Sigmoid colon (tissue), 3 donors: Measurements from ENCODE around the gene RNF157.

Source experiments
- POLR2A ChIP-seq, 2 donors: fragments of 450-650 bp; IDR thresholded peaks; one replicate each; pipeline ENCODE4 v1.6.1; 2016; ENCODE audit warnings: antibody characterized with exemption in 2 of 2, mild to moderate bottlenecking in 2 of 2, moderate library complexity in 2 of 2
- TF ChIP-seq, protein P1 (sequence below), 4 experiments: fragments of 450-650 bp in 3 of 4; fragments of 200-600 bp in 1 of 4; IDR thresholded peaks; one replicate each; pipeline ENCODE4 v1.5.1; 2016 to 2019; ENCODE audit warnings: antibody characterized with exemption in 4 of 4, mild to moderate bottlenecking in 3 of 4, moderate library complexity in 2 of 4

DNA sequence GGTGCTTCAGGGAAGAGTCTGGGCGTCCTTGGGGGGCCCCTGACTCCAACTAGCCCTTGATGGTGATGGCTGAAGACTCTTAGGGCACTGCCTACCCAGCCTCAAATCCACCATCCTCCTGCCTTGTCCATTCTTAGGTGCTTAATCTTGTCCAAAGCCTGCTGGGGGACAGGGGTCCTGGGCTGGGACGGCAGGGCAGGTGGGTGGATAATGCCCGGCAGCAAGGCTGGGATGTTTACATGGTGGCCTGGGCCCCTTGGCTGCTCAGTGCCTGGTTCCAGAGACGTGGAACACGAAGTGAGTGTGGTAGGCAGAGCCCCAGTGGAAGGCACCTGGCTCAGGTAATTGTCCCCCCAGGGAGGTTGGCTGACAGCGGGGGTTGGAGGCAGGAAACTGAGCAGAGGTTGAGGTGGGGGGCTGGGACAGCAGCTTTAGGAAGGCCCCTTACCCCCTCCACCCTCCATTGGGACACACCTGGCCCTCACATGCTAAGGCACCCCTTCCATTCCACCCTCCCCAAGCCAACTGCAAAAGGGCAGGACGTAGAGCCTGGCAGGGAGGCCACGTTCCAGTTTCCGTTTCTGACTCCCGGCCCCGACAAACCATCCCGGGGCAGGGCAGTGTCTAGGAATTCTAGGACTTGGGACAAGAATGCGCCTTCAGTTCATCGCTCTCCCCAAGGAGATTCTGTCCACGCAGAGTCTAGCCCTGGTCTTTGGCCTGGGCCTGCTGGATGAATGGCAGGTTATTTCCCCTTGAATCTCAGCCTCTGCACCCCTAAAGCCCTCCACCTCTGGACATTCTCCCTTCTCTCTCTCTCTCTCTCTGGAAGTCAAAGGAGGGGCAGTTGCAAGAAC is 101.2 kb downstream of the RNF157 start:
- no peak for TF ChIP-seq POLR2A (IDR thresholded peaks at IDR 0.05)
- TF ChIP-seq, protein P1, sequence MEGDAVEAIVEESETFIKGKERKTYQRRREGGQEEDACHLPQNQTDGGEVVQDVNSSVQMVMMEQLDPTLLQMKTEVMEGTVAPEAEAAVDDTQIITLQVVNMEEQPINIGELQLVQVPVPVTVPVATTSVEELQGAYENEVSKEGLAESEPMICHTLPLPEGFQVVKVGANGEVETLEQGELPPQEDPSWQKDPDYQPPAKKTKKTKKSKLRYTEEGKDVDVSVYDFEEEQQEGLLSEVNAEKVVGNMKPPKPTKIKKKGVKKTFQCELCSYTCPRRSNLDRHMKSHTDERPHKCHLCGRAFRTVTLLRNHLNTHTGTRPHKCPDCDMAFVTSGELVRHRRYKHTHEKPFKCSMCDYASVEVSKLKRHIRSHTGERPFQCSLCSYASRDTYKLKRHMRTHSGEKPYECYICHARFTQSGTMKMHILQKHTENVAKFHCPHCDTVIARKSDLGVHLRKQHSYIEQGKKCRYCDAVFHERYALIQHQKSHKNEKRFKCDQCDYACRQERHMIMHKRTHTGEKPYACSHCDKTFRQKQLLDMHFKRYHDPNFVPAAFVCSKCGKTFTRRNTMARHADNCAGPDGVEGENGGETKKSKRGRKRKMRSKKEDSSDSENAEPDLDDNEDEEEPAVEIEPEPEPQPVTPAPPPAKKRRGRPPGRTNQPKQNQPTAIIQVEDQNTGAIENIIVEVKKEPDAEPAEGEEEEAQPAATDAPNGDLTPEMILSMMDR (IDR thresholded peaks at IDR 0.05): no peak
